Stimulated activated CD8-positive, alpha-beta memory T cell treated with anti-CD3 and anti-CD28 coated beads, Interleukin-12 subunit alpha, Interleukin-12 subunit beta, amount 100 ng/mL, for 24 hours (primary cell): ENCODE results near the gene PIGB.
"Not testable (repeated sequence)": the region's sequence is repeated elsewhere in the genome, so short reads cannot be mapped to it uniquely, and the experiment has no call there.

Experiments used
- DNase-seq: peaks from one replicate; pipeline ENCODE4 v3.0.0-alpha.2; 2020; ENCODE audit errors: extremely low read depth

Gene PIGB

GRCh38 chr15:55297315-55297714 is 21.7 kb upstream of the PIGB start:
- DNase-seq, result no peak

GRCh38 chr15:55302801-55303200 is 16.2 kb upstream of the PIGB start:
- not testable (repeated sequence) for DNase-seq

- DNase-seq, result no peak
These were observed 665 bp downstream of the PIGB start for GRCh38 chr15:55319537-55320237.

- no peak for DNase-seq
These were observed 1.2 kb downstream of the PIGB start for GRCh38 chr15:55320238-55320550.

- no peak for DNase-seq
These were observed 1.9 kb downstream of the PIGB start for GRCh38 chr15:55320963-55321362.

- DNase-seq, result no peak
These were observed 3.4 kb downstream of the PIGB start for GRCh38 chr15:55322467-55322866.

- DNase-seq, result no peak
These were observed 8.4 kb downstream of the PIGB start for GRCh38 chr15:55327387-55327786.

- no peak for DNase-seq
These were observed 15.3 kb downstream of the PIGB start for GRCh38 chr15:55334371-55334770.

GRCh38 chr15:55334997-55335396 is 16.0 kb downstream of the PIGB start:
- DNase-seq, result no peak

GRCh38 chr15:55337160-55337559 is 18.1 kb downstream of the PIGB start:
- no peak for DNase-seq

GRCh38 chr15:55343168-55343567 is 24.1 kb downstream of the PIGB start:
- no peak for DNase-seq

- DNase-seq, result no peak
These were observed 25.2 kb downstream of the PIGB start for GRCh38 chr15:55344206-55344605.

GRCh38 chr15:55348281-55348778 is 29.3 kb downstream of the PIGB start:
- DNase-seq, result no peak

GRCh38 chr15:55349282-55349681 is 30.3 kb downstream of the PIGB start:
- no peak for DNase-seq

- no peak for DNase-seq
These were observed 34.0 kb downstream of the PIGB start for GRCh38 chr15:55353025-55353424.

- DNase-seq, result no peak
These were observed 38.1 kb downstream of the PIGB start for GRCh38 chr15:55356985-55357585.

- DNase-seq, result no peak
These were observed 38.8 kb downstream of the PIGB start for GRCh38 chr15:55357774-55358173.

- DNase-seq, result no peak
These were observed 39.4 kb downstream of the PIGB start for GRCh38 chr15:55358471-55358870.

- DNase-seq, result no peak
These were observed 41.2 kb downstream of the PIGB start for GRCh38 chr15:55360256-55360655.

GRCh38 chr15:55361048-55361447 is 42.0 kb downstream of the PIGB start:
- no peak for DNase-seq

GRCh38 chr15:55362641-55363040 is 43.6 kb downstream of the PIGB start:
- no peak for DNase-seq

- DNase-seq, result no peak
These were observed 48.0 kb downstream of the PIGB start for GRCh38 chr15:55366981-55367380.

- no peak for DNase-seq
These were observed 53.8 kb downstream of the PIGB start for GRCh38 chr15:55372701-55373440.
